ENCODE data around the gene FXN. TPM values are rescaled to one million over a fixed set of nuclear protein-coding genes. Genes with fewer than 3 reads are reported as not detected.
"Not testable (repeated sequence)": the region's sequence is repeated elsewhere in the genome, so short reads cannot be mapped to it uniquely, and the experiment has no call there.

FXN gene
- total and polyA plus RNA-seq, 2 experiments from 2014 or later, result 5.6 to 22.0 TPM

GRCh38 chr9:69104830-69105527, 69.4 kb downstream of the FXN start:
- H3K4me3 ChIP-seq, result no peak overlapping the region
- no peaks in the 10 kb centered on the region for H3K4me1 ChIP-seq (ENCODE audit: insufficient read depth)
- H2AFZ ChIP-seq, result no peak overlapping the region
- no peak overlapping the region for H3K9ac ChIP-seq
- 41 to 45% methylated on average over 2 of the region's 2 CpGs for WGBS, 2 experiments (ENCODE audit: low coverage in 1 of 2, low lambda C conversion rate in 2 of 2, missing lambda C conversion rate in 2 of 2)
- no peaks in the 10 kb centered on the region for H4K20me1 ChIP-seq (ENCODE audit: insufficient read depth)
- in situ Hi-C loops (cut with MboI), result no loop called here
- H3K9me3 ChIP-seq (ENCODE audit: low read depth), result no peaks in the 10 kb centered on the region
- no peaks in the 10 kb centered on the region for H3K9me2 ChIP-seq (ENCODE audit: insufficient read depth)
- H3K27ac ChIP-seq, result no peak overlapping the region
- DNase-seq, result no peak
- H3F3A ChIP-seq (ENCODE audit: insufficient read depth), result no peaks in the 10 kb centered on the region
- no peak overlapping the region for H3K4me2 ChIP-seq (ENCODE audit: unreplicated experiment)
- no peaks in the 10 kb centered on the region for H3K36me3 ChIP-seq (ENCODE audit: low read depth)
- H3K27me3 ChIP-seq (replicated peaks; ENCODE audit: insufficient read depth), result no peaks in the 10 kb centered on the region
- H3K79me2 ChIP-seq (ENCODE audit: insufficient read depth), result no peaks in the 10 kb centered on the region
- TF ChIP-seq EZH2 (IDR thresholded peaks at IDR 0.05; ENCODE audit: insufficient read depth, poor library complexity, severe bottlenecking) (no peak), EZH2phosphoT487 (IDR thresholded peaks at IDR 0.05; ENCODE audit: insufficient read depth, low read depth) (no peak)

- no peaks in the 10 kb centered on the region for H4K20me1 ChIP-seq (ENCODE audit: insufficient read depth)
- H3K27ac ChIP-seq, result no peak overlapping the region
- no peaks in the 10 kb centered on the region for H3K79me2 ChIP-seq (ENCODE audit: insufficient read depth)
- H3F3A ChIP-seq (ENCODE audit: insufficient read depth), result no peaks in the 10 kb centered on the region
- no peaks in the 10 kb centered on the region for H3K27me3 ChIP-seq (replicated peaks; ENCODE audit: insufficient read depth)
- no peaks in the 10 kb centered on the region for H3K9me2 ChIP-seq (ENCODE audit: insufficient read depth)
- no peak overlapping the region for H3K4me2 ChIP-seq (ENCODE audit: unreplicated experiment)
- no peaks in the 10 kb centered on the region for H3K9me3 ChIP-seq (ENCODE audit: low read depth)
- H3K36me3 ChIP-seq (ENCODE audit: low read depth), result no peaks in the 10 kb centered on the region
- H3K4me3 ChIP-seq, result no peak overlapping the region
- 71% methylated on average over 3 of the region's 3 CpGs for WGBS, 2 experiments (ENCODE audit: low coverage in 1 of 2, low lambda C conversion rate in 2 of 2, missing lambda C conversion rate in 2 of 2)
- no peaks in the 10 kb centered on the region for H3K4me1 ChIP-seq (ENCODE audit: insufficient read depth)
- no peak for TF ChIP-seq EZH2phosphoT487 (IDR thresholded peaks at IDR 0.05; ENCODE audit: insufficient read depth, low read depth)
- no peak for TF ChIP-seq EZH2 (IDR thresholded peaks at IDR 0.05; ENCODE audit: insufficient read depth, poor library complexity, severe bottlenecking)
- DNase-seq, result no peak
- H2AFZ ChIP-seq, result no peak overlapping the region
- no peak overlapping the region for H3K9ac ChIP-seq
- in situ Hi-C loops (cut with MboI), result no loop called here
Observed at GRCh38 chr9:69107771-69108170, 72.2 kb downstream of the FXN start.

GRCh38 chr9:69108706-69109105, 73.2 kb downstream of the FXN start:
- H3K27ac ChIP-seq; in situ Hi-C loops (cut with MboI); H3K4me3 ChIP-seq; H3K4me1 ChIP-seq (ENCODE audit: insufficient read depth); H3K9me3 ChIP-seq (ENCODE audit: low read depth); H3K9me2 ChIP-seq (ENCODE audit: insufficient read depth); H4K20me1 ChIP-seq (ENCODE audit: insufficient read depth); H3K9ac ChIP-seq; H3K36me3 ChIP-seq (ENCODE audit: low read depth); H3K4me2 ChIP-seq (ENCODE audit: unreplicated experiment); H3K79me2 ChIP-seq (ENCODE audit: insufficient read depth); H3K27me3 ChIP-seq (replicated peaks; ENCODE audit: insufficient read depth); DNase-seq; H3F3A ChIP-seq (ENCODE audit: insufficient read depth); H2AFZ ChIP-seq: not testable (repeated sequence)
- 89 to 90% methylated on average over 14 of the region's 14 CpGs for WGBS, 2 experiments (ENCODE audit: low coverage in 1 of 2, low lambda C conversion rate in 2 of 2, missing lambda C conversion rate in 2 of 2)

GRCh38 chr9:69109152-69109551, 73.6 kb downstream of the FXN start:
- H3K79me2 ChIP-seq (ENCODE audit: insufficient read depth), result no peaks in the 10 kb centered on the region
- no peaks in the 10 kb centered on the region for H3K4me1 ChIP-seq (ENCODE audit: insufficient read depth)
- no peak overlapping the region for H3K4me2 ChIP-seq (ENCODE audit: unreplicated experiment)
- 60 to 61% methylated on average over 4 of the region's 4 CpGs for WGBS, 2 experiments (ENCODE audit: low coverage in 1 of 2, low lambda C conversion rate in 2 of 2, missing lambda C conversion rate in 2 of 2)
- H3K27me3 ChIP-seq (replicated peaks; ENCODE audit: insufficient read depth), result no peaks in the 10 kb centered on the region
- no peak for DNase-seq
- no peak for TF ChIP-seq EZH2phosphoT487 (IDR thresholded peaks at IDR 0.05; ENCODE audit: insufficient read depth, low read depth)
- TF ChIP-seq EZH2 (IDR thresholded peaks at IDR 0.05; ENCODE audit: insufficient read depth, poor library complexity, severe bottlenecking), result no peak
- no peaks in the 10 kb centered on the region for H3K36me3 ChIP-seq (ENCODE audit: low read depth)
- H3K4me3 ChIP-seq, result no peak overlapping the region
- H3K9ac ChIP-seq, result no peak overlapping the region
- H3F3A ChIP-seq (ENCODE audit: insufficient read depth), result no peaks in the 10 kb centered on the region
- H3K9me3 ChIP-seq (ENCODE audit: low read depth), result no peaks in the 10 kb centered on the region
- H3K27ac ChIP-seq, result no peak overlapping the region
- H4K20me1 ChIP-seq (ENCODE audit: insufficient read depth), result no peaks in the 10 kb centered on the region
- in situ Hi-C loops (cut with MboI), result no loop called here
- no peak overlapping the region for H2AFZ ChIP-seq
- H3K9me2 ChIP-seq (ENCODE audit: insufficient read depth), result no peaks in the 10 kb centered on the region

GRCh38 chr9:69112646-69113045, 77.1 kb downstream of the FXN start:
- H3K4me2 ChIP-seq (ENCODE audit: unreplicated experiment); H3K9ac ChIP-seq; H3K27ac ChIP-seq; in situ Hi-C loops (cut with MboI); H3K9me2 ChIP-seq (ENCODE audit: insufficient read depth); H3F3A ChIP-seq (ENCODE audit: insufficient read depth); H3K79me2 ChIP-seq (ENCODE audit: insufficient read depth); H3K36me3 ChIP-seq (ENCODE audit: low read depth); H3K27me3 ChIP-seq (replicated peaks; ENCODE audit: insufficient read depth); H3K9me3 ChIP-seq (ENCODE audit: low read depth); H2AFZ ChIP-seq; H4K20me1 ChIP-seq (ENCODE audit: insufficient read depth); DNase-seq; H3K4me1 ChIP-seq (ENCODE audit: insufficient read depth); H3K4me3 ChIP-seq: not testable (repeated sequence)
- 96 to 97% methylated on average over 15 to 17 of the region's 17 CpGs for WGBS, 2 experiments (ENCODE audit: low coverage in 1 of 2, low lambda C conversion rate in 2 of 2, missing lambda C conversion rate in 2 of 2)
